Stimulated activated CD4-positive, alpha-beta T cell treated with anti-CD3 and anti-CD28 coated beads, Interleukin-1b, Interleukin-23, amount 100 ng/mL, for 24 hours (primary cell): ENCODE measurements around the gene UGT2B7.
"Not testable (repeated sequence)": the region's sequence is repeated elsewhere in the genome, so short reads cannot be mapped to it uniquely, and the experiment has no call there.

Source experiments
- DNase-seq, 4 experiments: peaks; one replicate each; pipeline ENCODE4 v3.0.0-alpha.2; 2020; ENCODE audit warnings: low read depth in 4 of 4, low spot score in 1 of 4

Gene UGT2B7

DNA sequence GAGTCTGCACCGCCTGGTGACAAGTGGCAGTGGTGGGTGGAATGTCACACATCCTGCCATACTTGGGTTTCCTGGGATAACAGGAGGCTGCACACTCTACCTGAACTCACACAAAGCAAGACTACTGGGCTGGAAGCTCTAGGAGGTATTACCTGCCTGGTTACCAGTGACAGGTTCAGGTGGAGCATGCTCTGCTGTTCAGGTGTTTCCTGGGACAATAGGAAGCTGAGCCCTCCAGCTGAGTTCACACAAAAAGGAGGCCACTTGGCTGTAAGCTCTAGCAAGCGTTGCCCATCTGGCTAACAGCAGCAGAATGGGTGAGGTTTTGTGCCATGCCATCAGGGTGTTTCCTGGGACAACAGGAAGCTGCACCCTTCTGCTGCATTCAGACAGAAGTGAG is 17.4 kb upstream of the UGT2B7 start:
- no peak for DNase-seq

DNA sequence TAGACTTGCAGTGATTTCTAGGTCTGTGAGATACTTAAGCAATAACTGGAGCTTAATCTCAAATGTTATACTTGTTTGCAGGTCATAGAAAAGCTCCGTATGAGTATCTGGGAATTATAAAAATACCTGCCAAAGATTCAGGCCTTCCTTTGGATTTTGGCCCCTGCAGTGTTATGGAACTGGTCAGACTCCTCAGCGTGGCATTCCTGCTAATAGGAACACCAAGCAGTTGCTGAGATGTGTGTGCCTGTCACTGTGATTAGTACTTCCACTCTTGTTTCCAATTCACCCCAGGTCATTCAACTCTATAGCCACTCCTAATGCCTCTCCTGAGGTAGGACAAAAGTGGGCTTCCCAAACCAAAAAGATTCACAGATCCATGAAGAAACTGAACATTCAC is 7.8 kb upstream of the UGT2B7 start:
- DNase-seq = no peak

DNA sequence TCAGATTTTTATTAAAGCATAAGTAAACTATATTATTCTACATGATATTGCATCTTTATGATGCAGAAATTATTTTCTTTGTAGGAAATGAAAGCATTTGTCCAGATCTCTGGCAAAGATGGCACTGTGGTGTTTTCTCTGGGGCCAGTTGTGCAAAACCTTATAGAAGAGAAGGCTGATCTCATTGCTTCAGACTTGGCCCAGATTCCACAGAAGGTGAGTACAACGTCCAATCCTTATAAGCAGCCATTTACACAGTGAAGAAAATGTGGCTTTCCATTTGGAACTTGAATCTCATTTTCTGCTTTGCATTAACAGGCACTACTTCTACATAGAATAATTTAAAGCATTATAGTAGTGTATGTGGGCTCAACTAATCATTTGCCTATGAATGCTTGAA is 6.9 kb upstream of the UGT2B7 start:
- no peak for DNase-seq

DNA sequence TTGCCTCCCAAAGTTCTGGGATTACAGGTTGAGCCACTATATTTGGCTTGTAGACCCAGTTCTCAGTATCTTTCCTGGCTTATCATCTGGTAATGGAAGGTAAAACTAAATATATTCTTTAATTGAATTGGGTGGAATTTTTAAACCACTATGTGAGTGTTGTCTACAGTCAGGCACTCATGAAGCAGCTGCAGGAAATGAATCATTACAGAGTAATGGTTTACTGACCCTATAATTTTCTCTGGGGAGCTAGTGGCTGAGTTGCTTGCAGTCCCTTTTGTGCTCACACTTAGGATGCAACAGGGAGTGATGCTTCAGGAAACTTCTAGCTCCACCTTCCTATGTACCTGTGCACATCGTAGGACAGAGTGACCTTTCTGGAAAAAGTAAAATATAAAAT is 4.1 kb upstream of the UGT2B7 start:
- DNase-seq = no peak

DNA sequence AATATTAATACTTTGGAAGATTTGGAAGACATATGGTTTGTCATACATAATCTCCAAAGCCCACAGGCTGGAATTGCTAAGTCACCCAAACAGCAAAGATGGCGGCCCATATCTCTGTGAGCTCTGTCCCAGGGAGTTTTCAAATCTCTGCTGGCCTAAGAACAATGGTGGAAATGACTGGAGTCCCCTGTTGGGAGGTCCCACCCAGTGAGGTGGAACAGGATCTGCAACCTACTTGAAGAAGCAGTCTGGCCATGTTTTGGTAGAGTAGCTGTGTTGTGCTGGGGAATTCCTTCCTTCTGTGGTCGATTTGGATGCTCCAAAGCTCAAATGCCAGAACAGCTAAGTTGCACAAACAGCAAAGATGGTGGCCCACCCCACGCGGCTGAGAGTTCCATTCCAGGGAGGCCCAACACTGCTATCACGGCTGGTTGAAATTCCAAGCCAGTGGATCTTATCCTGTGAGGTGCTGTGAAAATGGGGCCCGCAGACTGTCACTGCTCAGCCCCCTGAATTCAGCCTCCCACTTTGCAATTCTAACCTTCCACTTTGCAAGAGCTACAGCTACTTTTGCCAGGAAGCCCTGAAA is 3.2 kb upstream of the UGT2B7 start:
- DNase-seq = no peak

DNA sequence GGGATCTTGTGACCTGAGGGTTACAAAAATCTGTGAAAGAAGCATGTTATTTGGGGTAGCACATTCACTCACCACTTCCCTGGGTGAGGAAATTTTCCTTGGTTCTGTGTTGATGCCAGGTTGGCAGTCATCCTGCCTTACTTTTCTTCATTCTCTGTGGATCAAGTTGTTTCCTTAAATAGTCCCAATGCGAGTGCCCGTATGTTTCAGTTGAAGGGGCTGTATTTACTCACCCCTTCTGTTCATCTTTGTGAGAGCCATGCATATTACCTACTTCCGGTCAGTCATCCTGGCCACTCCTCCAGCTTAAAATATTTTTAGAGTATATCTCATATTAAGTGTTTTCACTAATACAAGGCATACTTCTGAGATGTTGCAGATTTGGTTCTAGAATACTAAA is 2.6 kb upstream of the UGT2B7 start:
- no peak for DNase-seq

DNA sequence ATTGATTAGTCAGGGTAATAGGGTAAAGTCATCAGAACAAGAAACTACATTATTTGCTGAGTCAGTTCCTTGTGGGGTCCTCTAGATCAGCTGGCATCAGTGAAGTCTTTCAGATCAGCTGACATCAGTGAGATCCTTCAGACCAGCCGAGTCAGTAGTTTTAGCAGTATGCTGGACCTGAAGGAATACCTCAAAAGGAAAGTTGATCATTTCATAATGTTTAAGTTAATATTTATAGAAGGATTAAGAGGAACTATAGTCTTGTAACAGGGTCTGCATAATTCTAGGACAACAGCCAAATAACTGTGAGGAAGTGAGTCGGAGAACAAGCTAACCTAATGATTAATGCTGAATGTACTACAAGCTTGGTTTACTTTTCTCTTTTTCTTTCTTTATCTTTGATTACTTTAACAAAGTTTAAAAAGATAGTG is 958 bp upstream of the UGT2B7 start:
- no peak for DNase-seq

DNA sequence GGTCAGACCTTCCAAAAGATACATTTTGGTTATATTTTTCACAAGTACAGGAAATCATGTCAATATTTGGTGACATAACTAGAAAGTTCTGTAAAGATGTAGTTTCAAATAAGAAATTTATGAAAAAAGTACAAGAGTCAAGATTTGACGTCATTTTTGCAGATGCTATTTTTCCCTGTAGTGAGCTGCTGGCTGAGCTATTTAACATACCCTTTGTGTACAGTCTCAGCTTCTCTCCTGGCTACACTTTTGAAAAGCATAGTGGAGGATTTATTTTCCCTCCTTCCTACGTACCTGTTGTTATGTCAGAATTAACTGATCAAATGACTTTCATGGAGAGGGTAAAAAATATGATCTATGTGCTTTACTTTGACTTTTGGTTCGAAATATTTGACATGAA is 536 bp downstream of the UGT2B7 start:
- no peak for DNase-seq

DNA sequence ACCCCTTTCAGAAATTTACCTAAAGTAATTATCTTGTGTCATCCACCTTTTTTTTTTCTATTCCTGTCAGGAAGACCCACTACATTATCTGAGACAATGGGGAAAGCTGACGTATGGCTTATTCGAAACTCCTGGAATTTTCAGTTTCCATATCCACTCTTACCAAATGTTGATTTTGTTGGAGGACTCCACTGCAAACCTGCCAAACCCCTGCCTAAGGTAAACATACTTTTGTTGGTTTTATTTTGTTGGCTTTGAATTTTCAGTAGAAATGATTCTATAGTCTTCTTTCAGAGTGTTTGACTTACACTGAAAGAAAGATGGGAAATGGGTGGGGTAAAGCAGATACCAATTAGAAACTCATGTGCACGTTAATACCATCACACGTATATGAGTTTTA is 2.2 kb downstream of the UGT2B7 start:
- no peak for DNase-seq

DNA sequence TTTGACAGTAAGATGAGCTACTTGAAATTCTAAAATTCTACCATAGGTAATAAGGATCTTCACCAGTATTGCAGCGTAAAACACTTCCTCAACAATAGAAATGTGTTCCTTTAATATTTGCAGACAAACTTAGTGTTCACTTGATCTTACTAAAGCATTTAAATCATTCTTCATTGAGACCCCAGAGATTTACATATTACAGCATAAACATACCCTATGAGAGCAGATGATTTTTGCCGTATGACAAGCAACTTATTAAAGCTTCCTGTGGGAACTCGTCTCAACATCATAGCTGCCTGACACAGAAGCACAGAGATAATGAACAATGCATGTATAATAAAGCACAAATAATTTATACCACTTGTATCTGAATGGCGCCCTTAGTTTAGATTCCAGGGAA is 3.6 kb downstream of the UGT2B7 start:
- no peak for DNase-seq

DNA sequence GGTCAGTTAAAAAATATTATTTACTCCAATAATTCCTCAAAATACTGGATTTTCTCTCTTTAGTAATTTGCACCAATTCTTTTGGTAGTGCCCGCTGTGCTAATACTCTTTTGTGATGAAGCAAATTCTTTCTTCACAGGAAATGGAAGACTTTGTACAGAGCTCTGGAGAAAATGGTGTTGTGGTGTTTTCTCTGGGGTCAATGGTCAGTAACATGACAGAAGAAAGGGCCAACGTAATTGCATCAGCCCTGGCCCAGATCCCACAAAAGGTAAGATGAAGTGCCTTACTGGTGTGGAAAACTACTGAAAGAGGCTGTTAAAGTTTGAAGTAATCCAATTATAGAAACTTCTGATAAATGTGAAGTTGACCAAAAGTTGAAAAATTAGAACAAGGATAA is 6.4 kb downstream of the UGT2B7 start:
- DNase-seq = not testable (repeated sequence)

DNA sequence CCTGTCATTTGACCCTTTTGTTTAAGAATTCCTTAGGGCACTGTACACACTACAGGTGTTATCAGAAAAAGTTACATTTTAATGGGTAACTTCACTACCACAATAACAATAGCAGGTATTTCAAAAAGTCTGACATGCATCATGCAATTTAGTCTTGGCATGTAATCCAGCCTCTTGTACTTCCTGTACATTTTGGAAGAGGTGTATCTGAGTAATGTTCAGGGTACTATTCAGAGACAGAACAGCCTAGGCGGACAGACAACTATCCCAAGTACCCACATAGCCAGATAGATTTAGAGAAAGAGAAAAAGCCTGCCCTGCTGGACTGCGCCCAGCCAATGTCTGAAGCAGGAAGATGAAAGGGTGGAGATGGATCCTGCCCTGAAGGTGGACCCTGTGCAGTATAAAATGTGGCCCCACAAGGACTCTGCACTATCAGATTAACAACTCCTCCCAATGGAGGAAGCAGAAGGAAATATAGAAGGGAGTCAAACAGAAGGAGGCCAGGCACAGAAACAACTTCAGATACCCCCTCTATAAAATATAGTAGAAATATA is 8.5 kb downstream of the UGT2B7 start:
- DNase-seq = no peak

DNA sequence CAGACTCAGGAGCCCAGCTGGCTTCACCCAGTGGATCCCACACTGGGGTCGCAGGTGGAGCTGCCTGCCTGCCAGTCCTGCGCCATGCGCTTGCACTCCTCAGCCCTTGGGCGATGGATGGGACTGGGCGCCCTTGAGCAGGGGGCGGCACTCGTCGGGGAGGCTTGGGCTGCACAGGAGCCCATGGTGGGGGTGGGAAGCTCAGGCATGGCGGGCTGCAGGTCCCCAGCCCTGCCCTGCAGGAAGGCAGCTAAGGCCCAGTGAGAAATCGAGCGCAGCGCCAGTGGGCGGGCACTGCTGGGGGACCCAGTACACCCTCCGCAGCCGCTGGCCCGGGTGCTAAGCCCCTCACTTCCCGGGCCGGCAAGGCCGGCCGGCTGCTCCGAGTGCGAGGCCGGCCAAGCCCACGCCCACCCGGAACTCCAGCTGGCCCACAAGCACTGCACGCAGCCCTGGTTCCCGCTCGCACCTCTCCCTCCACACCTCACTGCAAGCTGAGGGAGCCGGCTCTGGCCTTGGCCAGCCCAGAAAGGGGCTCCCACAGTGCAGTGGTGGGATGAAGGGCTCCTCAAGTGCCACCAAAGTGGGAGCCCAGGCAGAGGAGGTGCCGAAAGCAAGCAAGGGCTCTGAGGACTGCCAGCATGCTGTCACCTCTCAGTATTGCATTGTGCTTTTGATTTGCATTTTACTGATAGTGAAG is 19.0 kb downstream of the UGT2B7 start:
- DNase-seq = not testable (repeated sequence)

DNA sequence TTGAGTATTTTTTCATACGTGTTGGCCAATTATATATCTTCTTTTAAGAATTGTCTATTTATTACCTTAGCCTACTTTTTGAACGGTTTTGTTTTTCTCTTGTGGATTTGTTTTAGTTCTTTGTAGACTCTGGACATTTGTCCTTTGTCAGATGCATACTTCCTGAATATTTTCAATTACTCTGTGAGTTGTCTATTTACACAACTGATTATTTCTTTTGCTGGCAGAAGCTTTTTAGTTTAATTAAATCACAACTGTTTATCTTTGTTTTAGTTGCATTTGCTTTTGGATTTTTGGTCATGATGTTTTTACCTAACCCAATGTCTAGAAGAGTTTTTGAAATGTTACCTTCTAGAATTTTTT is 19.6 kb downstream of the UGT2B7 start:
- no peak for DNase-seq

DNA sequence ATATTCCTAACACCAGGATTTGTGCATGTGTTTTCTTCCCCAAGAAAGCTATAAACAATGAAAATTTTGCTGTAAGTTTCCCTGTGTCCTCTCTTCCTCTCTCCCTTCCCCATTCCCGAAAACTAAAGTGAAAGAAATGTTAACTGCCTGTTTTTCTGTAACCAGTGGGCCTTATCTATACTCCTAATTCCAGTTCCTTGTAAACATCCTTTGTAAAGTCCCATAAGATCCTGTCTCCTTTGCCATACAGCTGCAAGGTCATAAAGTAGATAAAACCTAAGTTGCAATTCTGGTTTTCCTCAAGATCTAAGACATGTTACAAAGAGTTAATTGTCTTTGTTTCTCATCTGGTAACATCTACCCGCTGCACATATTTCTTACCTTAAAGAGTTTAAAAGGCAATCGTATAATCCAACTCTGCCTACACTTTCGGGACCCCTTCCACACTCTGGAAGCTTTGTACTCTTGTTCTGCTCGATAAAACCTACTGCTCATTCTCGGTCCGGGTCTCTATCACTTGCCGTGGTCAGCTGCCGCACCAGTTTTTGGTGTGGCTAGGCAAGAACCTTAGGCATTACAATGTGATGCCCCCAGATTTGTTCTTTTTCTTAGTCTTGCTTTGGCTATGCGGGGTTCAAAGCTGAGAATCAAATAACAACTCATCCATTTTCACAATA is 20.5 kb downstream of the UGT2B7 start:
- DNase-seq = no peak

DNA sequence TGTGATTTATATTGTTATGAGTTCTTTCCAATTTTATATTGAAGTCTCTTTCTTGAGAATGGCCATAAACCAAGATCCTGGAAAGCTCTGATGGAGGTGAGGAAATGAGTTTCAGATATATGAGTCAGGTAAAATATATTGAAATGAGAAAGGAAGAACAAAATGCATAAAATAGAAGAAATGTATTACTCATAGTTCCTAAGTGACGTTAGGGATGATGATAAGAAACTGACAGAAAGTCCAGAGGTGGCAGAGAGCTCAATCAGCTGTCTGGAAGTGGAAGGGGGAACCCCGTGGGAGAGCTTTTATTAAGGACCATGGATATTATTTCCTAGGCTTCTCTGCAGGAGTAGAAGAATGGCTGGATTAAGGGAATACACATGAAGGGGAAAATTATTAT is 24.6 kb downstream of the UGT2B7 start:
- DNase-seq = no peak

DNA sequence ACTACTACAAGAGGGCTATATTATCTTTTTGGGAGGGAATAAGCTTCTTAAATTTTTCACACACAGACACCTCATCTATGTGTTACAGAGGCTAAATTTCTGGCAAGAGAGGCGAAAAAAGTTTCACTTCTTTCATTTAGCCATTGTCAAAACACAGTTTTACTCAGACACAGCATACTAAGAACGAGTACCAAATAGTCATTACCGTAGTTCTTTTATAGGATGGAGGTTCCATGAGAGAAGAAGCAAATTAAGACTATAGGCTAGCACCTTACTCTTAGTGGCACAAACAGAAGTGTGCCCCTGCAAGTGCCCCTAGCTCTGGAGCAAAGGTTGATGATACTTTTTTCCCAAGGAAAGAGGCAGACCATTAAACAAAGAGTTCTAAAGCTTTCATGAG is 26.2 kb downstream of the UGT2B7 start:
- no peak for DNase-seq

DNA sequence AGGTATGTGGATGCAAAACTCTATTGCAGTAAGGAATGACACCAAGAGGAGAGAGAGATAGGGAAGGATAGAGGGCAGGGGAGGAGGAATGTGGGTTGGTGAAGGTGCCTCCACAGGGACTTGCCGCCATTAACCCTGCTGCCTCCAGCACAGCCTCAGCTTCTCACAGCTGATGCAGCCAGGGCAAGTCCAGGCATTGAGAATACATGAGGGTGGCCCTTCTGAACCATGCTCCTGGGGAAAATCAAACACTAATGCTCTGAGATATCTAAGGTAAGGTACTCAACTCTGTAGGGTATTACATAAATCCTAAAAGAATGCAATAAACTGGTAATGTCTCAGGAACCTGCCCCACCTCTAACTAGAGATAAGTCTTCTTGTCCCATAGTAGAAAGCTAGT is 28.7 kb downstream of the UGT2B7 start:
- no peak for DNase-seq

DNA sequence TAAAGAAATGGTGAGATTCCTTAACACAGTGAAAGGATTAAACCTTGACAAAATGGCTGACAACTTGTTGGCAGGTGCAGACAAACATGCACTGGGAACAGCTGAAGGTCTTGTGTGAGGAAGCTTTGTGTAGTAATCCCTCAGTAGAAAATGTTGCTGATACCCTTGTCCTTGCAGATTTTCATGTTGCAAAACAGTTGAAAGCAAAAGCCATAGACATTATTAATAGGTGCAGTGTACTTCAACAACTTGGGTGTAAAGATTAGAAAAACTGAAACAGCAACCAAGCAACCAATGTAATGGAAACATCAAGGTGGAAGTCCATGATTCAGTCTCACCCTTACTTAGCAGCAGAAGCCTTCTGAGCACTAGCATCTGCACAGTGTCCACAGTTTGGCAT is 29.8 kb downstream of the UGT2B7 start:
- no peak for DNase-seq

DNA sequence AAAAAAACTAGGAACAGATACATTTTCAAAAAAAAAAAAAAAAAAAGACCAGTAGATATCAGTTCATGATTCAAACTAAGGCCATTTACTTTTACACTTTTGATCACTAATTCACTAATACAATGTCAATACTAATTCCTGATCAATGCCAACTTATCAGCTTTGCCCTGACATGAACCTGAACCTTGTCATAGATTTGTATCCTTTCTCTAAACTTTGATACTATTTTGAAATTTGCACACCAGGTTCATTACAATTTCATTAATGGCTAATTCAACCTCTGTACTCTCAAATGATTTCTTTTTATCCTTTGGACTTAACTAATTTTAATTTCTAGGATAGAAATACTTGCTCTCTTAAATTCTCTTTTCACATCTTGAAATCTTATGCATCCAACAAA is 37.7 kb downstream of the UGT2B7 start:
- DNase-seq = no peak

DNA sequence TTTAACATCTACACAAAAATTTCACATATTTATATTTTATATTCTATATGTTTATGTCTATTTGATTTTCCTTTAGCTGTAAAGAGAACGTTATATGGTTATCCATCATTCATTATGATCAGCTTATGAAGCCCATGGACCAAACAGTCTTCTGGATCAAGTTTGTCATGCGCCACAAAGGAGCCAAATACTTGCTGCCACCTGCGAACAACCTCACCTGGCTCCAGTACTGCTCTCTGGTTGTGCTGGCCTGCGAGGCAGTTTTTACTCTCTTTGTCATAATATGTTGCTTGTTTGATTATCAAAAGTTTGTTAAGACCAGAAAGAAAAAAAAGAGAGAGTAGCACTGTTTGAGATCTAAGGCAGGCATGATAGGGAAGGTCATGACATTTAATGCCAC is 38.2 kb downstream of the UGT2B7 start:
- no peak for DNase-seq

DNA sequence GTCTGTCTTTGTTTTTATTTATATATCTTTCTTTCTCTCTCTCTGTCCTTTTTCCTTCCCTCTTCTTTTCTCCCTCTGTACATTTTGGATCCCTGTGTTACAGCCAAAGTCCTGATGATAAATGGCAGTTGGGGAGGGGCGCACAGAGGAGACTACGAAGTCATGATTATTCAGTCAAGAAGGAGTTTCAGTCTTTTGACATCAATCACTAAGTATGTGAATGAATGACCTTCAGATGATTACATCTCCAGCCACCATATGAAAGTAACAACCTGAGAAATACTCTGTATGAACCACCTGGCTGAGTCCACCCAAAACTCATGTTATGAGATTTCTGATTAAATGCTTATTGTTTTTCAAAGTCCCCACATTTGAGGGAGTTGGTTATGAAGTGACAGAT is 45.0 kb downstream of the UGT2B7 start:
- no peak for DNase-seq

DNA sequence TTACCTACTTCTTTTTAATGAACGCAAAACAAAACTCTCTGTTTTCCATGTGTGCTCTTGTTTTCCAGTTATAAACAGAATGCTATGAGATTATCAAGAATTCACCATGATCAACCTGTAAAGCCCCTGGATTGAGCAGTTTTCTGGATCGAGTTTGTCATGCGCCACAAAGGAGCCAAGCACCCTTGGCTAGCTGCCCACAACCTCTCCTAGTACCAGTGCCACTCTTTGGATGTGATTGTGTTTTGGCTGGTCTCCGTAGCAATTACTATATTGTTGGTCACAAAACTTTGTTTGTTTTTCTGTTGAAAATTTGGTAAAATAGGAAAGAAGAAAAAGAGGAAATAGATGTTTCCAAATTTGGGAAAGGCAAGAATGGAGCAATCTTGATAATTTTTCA is 51.1 kb downstream of the UGT2B7 start:
- DNase-seq = no peak
